CD4-positive, alpha-beta T cell treated with Interferon alpha-2 for 1 hour (primary cell): ENCODE data around the gene CELF1.

Source experiments
- DNase-seq, 2 donors: peaks; one replicate each; pipeline ENCODE4 v3.0.0-alpha.2; 2020 to 2022

CELF1 gene

GRCh38 chr11:47478651-47479329, 74.1 kb downstream of the CELF1 start:
- DNase-seq: no peak

GRCh38 chr11:47477753-47478152, 75.2 kb downstream of the CELF1 start:
- DNase-seq: no peak

- no peak for DNase-seq
These were observed 75.6 kb downstream of the CELF1 start for GRCh38 chr11:47477323-47477722.

- DNase-seq: no peak
These were observed 82.3 kb downstream of the CELF1 start for GRCh38 chr11:47470671-47471070.

GRCh38 chr11:47469361-47470179, 83.4 kb downstream of the CELF1 start:
- DNase-seq: no peak

GRCh38 chr11:47468598-47469214, 84.2 kb downstream of the CELF1 start:
- no peak for DNase-seq

- DNase-seq: no peak
These were observed 85.6 kb downstream of the CELF1 start for GRCh38 chr11:47467357-47467756.

GRCh38 chr11:47466701-47467250, 86.2 kb downstream of the CELF1 start:
- DNase-seq: no peak

GRCh38 chr11:47466201-47466600, 86.7 kb downstream of the CELF1 start:
- DNase-seq: no peak

- no peak for DNase-seq
These were observed 88.4 kb downstream of the CELF1 start for GRCh38 chr11:47464483-47464882.

GRCh38 chr11:47461876-47462275, 91.1 kb downstream of the CELF1 start:
- no peak for DNase-seq

- DNase-seq: no peak
These were observed 92.2 kb downstream of the CELF1 start for GRCh38 chr11:47460571-47461235.

GRCh38 chr11:47454258-47454671, 98.7 kb downstream of the CELF1 start:
- peak; percentile 78 to 80 for DNase-seq

- peak in 1 of 2 donors; percentile 10 for DNase-seq
These were observed 99.6 kb downstream of the CELF1 start for GRCh38 chr11:47453365-47453764.

GRCh38 chr11:47451990-47452389, 100.9 kb downstream of the CELF1 start:
- DNase-seq: no peak

GRCh38 chr11:47451436-47451835, 101.5 kb downstream of the CELF1 start:
- no peak for DNase-seq

GRCh38 chr11:47449541-47449940, 103.4 kb downstream of the CELF1 start:
- no peak for DNase-seq

- no peak for DNase-seq
These were observed 104.1 kb downstream of the CELF1 start, which contains the start of gene RAPSN for GRCh38 chr11:47448566-47449427. Gene RAPSN (minus strand): TSS chr11:47449136. CDS start chr11:47448964, 172 bp downstream.

- no peak for DNase-seq
These were observed 105.0 kb downstream of the CELF1 start for GRCh38 chr11:47447906-47448305.

- no peak for DNase-seq
These were observed 106.1 kb downstream of the CELF1 start for GRCh38 chr11:47446833-47447232.

- DNase-seq: no peak
These were observed 107.1 kb downstream of the CELF1 start for GRCh38 chr11:47445840-47446239.

GRCh38 chr11:47443817-47444216, 109.1 kb downstream of the CELF1 start:
- DNase-seq: no peak
